GM19397 (cell line): ENCODE measurements around the gene ASRGL1.
"Not testable (repeated sequence)": the region's sequence is repeated elsewhere in the genome, so short reads cannot be mapped to it uniquely, and the experiment has no call there.

Experiments used
- ATAC-seq: cut with Tn5 transposase; IDR thresholded peaks from one replicate; pipeline ENCODE4 v1.9.1; 2021; ENCODE audit warnings: mild to moderate bottlenecking, moderate library complexity; ENCODE audit not compliant: unreplicated experiment

The ASRGL1 gene

GRCh38 chr11:62337303-62338181 is at the start of gene ASRGL1:
Gene ASRGL1 (plus strand): TSS chr11:62337448. CDS start chr11:62337978, 530 bp downstream.
- peak; percentile 79 for ATAC-seq

DNA sequence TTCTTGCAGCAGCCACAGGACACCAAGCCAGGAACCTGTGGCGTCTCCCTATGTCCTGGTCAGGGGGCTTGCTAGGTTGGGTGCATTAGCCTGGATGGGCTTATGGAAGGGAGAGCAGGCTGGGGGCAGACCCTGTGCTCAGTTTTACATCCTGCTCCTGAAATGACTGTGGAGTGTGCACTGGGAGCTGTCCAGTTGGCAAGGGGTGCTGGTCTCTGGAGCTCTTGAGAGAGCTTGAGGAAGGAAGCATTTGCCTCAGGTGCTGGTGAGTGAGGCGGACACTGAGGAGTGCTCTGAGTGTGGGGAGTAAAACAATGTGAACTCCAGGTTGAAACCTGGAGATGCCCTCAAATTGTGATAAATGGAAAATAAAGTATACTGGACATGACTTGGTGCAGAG is 41.7 kb upstream of the ASRGL1 start:
- no peak for ATAC-seq

GRCh38 chr11:62298975-62299374 is 38.3 kb upstream of the ASRGL1 start, which contains the start of gene SCGB1D4:
Gene SCGB1D4 (minus strand): TSS chr11:62299075. CDS start chr11:62299010, 65 bp downstream.
- ATAC-seq: no peak

DNA sequence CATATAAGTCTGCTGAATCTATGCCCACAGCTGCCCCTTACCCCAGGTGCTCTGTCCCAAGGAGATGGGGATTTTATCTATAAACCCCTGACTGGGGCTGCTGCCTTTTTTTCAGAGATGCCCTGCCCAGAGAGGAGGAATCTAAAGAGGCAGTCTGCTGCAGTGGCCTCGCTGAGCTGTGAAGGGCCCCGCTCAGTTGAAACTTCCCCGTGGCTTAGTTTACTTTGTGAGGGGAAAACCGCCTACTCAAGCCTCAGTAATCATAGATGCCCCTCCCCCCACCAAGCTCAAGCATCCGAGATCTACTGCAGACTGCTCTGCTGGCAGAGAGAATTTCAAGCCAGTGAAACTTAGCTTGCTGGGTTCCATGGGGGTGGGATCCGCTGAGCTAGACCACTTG is 31.0 kb upstream of the ASRGL1 start:
- no peak for ATAC-seq

DNA sequence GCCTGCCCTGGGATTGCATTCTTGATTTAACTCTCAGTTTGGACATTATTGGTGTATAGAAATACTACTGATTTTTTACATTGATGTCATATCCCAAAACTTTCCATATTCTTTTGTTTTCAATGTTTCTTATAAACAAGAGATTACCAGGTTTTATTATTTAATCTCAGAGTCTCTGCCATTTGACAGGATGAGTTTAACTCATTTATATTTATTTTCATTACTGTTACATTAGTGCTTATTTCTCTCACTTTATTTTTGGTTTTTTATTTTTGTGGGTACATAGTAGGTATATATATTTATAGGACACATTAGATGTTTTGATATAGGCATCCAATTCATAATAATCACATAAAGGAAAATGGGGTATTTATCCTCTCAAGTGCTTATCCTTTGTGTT is 29.3 kb upstream of the ASRGL1 start:
- ATAC-seq: no peak

DNA sequence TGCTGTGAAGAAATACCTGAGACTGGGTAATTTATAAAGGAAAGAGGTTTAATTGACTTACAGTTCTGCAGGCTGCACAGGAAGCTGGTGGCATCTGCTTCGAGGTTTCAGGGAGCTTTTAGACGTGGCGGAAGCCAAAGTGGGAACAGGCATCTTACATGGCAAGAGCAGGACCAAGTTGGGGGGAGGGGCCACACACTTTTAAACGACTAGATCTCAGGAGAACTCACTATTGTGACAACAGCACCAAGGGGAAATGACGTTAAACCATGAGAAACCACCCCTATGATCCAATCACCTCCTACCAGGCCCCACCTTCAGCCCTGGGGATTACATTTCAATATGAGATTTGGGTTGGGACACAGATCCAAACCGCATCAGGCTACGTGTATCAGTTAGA is 27.3 kb upstream of the ASRGL1 start:
- no peak for ATAC-seq

DNA sequence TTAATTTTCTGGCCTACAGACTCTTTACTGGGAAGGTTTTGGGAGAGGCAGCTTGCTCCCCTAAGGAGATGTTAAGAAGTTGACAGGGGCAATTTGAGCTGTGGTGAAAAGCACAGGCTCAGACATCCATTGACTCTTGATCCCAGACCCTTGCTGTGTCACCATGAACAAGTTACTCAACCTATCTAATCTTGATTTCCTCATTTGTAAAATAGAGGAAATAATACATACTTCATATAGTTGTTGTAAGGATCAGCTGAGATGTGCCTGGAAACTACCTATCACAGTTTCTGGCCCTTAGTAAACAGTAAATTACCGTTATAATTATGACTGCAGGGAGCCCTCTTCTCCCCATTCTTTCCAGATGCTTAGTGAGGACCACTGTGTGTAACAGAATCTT is 21.8 kb upstream of the ASRGL1 start:
- no peak for ATAC-seq

DNA sequence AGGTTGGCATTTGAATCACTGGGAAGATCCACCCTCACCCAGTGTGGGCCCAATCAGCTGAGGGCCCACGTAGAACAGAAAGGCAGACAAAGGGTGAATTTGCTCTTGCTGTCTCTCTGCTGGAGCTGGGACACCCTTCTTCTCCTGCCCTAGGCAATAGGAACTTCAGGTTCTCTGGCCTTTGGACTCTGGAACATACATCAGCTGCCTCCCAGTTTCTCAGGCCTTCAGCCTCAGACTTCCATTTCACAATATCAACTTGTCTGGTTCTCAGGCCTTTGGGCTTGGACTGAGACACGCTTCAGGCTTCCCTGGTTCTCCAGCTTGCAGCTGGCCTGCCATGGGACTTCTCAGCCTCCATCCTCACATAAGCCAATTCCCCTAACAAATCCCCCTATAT is 14.7 kb upstream of the ASRGL1 start:
- ATAC-seq: no peak

GRCh38 chr11:62324731-62325556 is 12.3 kb upstream of the ASRGL1 start:
- no peak for ATAC-seq

GRCh38 chr11:62325781-62326180 is 11.5 kb upstream of the ASRGL1 start:
- not testable (repeated sequence) for ATAC-seq

DNA sequence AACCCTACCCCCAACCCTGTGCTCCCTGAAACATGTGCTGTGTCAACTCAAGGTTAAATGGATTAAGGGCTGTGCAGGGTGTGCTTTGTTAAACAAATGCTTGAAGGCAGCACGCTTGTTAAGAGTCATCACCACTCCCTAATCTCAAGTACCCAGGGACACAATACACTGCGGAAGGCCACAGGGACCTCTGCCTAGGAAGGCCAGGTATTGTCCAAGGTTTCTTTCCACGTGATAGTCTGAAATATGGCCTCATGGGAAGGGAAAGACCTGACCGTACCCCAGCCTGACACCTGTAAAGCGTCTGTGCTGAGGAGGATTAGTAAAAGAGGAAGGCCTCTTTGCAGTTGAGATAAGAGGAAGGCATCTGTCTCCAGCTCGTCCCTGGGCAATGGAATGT is 10.5 kb upstream of the ASRGL1 start:
- not testable (repeated sequence) for ATAC-seq

DNA sequence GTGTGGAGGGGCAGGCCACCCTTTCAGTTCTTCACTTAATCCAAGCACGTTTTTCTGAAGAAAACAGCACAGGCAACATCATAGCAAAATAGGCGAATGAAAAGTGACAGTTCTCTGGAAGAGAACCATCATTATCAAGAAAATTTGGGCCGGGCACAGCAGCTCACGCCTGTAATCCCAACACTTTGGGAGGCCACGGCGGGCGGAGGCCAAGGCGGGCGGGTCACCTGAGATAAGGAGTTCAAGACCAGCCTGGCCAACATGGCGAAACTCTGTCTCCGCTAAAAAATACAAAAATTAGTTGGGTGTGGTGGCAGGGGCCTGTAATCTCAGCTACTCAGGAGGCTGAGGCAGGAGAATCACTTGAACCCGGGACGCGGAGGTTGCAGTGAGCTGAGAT is 9.7 kb upstream of the ASRGL1 start:
- ATAC-seq: not testable (repeated sequence)

DNA sequence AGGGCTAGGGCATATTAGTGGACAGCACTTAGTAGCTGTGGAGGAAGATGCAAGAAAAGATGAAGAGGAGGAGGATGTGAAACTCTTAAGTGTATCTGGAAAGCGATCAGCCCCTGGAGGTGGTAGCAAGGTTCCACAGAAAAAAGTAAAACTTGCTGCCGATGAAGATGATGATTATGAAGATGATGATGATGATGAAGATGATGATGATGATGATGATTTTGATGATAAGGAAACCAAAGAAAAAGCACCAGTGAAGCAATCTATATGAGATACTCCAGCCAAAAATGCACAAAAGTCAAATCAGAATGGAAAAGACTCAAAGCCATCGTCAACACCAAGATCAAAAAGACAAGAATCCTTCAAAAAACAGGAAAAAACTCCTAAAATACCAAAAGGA is 6.0 kb upstream of the ASRGL1 start:
- not testable (repeated sequence) for ATAC-seq

DNA sequence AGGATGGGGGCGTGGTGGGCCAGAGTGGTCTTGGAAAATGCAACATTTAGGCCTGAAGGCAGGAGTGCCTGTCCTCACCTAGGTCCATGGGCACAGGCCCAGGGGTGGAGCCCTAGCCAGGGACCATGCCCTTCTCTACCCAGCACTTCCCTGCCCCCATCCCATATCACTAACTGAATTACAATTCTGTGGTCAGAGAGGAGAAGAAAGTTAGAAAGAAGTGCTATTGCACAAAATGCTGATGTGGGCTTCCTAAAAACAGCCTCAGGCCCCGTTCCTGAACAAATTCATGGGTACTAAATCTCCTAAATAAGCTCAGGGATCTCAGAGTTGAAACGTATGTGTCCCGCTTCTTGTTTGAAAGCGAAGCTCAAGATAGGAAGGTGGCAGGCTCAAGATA is 3.5 kb upstream of the ASRGL1 start:
- no peak for ATAC-seq

GRCh38 chr11:62336949-62337302 is 322 bp upstream of the ASRGL1 start:
- not testable (repeated sequence) for ATAC-seq

- no peak for ATAC-seq
These were observed 970 bp downstream of the ASRGL1 start for GRCh38 chr11:62338218-62338617.

- ATAC-seq: no peak
These were observed 3.1 kb downstream of the ASRGL1 start for GRCh38 chr11:62340269-62340901.

GRCh38 chr11:62341588-62341987 is 4.3 kb downstream of the ASRGL1 start:
- ATAC-seq: no peak

DNA sequence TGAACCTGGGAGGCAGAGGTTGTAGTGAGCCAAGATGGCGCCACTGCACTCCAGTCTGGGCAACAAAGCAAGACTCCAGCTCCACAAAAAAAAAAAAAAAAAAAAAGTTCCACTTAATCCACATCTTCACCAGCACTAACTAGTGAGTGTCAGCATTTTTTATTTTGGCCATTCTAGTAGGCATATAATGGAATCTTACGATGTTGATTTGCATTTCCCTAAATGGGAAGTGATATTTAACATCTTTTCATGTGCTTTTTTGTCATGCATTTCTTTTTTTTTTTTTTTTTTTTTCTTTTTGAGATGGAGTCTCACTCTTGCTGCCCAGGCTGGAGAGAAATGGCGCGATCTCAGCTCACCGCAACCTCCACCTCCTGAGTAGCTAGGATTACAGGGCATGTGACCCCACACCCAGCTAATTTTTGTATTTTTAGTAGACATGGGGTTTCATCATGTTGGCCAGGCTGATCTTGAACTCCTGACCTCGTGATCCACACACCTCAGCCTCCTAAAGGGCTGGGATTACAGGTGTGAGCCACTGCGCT is 6.5 kb downstream of the ASRGL1 start:
- not testable (repeated sequence) for ATAC-seq

DNA sequence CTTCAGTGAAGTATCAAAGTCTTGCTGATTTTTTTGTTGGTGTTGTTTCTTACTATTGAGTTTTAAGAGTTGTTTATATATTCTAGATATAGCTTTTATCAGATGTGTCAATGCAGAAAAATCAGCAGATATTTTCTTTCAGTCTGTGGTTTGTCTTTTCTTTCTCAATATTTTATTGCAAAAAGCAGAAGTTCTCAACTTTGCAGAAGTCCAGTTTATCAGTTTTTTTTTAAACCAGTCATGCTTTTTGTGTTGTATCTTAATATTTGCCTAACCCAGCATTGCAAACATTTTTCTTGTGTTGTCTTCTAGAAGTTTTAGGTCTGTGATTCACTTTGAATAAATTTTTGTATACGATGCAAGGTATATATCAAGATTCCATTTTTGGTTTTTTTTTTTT is 7.0 kb downstream of the ASRGL1 start:
- ATAC-seq: no peak

DNA sequence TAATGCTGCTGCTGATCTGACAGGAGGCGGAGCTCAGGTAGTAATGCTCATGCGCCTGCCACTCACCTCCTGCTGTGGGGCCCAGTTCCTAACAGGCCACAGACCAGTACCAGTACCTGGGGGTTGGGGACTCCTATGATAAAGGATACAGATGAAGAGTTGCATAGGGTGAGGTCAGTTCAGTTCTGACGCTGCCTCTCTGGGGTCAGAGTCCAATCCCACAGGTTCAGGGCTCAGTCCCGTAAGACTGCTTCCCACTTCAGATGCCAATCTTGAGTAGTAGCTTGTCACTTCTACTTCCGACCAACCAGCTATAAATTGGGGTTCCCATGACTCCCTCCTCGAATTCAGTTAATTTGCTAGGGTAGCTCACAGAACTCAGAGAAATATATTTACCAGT is 8.6 kb downstream of the ASRGL1 start:
- no peak for ATAC-seq
